ENCODE measurements around the gene SNPH.

The SNPH gene

DNA sequence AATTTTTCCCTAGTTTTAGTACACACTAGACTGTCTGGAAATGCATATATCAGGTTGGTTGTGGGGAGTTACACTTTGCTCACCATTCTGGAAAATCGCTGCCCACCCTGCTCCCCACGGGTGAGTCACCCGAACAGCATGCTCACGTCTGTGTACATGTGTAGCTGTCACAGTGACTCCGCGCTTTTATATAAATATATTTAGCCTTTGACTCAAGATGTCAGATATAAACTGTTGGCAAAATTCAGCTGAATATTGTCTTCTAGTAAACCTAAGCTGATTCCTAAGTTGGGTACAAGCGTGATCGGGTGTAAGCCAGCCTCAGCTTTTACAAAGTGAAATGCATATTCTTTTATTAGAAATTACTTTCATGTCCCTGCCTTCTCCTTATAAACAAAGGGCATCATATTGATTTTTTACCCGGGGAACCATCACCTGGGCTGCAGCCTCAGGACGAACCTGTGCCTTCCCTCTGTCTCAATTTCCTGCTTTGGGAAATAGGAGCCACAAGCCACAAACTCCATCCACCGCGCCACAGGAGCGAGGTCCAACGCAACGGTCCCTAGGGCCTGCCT is 58.6 kb downstream of the SNPH start:
- no peak for DNase-seq (ENCODE audit: low read depth)

DNA sequence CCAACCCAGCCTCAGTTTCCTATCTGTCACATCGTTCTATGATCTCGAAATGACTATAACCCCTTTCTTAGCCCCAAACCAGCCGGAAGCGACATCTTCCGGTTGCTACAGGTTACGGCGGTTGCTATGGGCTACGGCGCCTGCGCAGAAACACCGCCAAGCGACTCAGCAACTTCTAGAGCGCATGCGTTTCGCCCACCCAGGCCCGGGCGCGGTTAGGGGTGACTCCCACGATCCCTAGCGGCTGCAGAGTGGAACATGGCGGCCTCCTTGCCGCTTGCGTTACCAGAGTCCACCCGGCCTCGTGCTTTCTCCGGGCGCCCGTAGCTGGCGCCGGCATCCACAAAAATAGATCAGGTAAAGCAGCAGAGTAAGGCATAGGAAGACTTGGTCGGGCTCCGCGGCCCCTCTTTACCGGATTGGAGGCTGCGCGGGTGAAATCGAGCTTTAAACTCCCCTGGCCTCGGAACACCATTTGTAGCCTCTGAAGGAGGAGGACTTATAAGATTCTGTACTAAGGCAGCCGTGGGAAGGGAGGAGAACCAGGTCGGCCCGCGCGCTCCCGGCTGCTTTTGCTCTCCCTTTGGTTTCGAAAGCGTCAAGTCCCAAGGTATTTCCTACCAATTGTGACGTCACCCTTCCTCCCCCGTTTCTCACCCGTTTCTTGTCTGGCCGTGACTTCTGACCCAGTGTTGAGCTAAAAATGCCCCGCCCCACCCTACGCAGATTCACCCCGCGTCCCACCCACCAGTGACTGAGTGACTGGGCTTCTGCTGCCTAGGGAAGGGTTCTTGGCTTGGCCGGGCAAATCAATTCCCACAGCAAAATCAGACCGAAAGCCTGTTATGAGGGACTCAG is 59.3 kb downstream of the SNPH start:
- peak; percentile 97 for DNase-seq (ENCODE audit: low read depth)

- DNase-seq (ENCODE audit: low read depth), result no peak
Measured at GRCh38 chr20:1326031-1326930, 60.2 kb downstream of the SNPH start.

DNA sequence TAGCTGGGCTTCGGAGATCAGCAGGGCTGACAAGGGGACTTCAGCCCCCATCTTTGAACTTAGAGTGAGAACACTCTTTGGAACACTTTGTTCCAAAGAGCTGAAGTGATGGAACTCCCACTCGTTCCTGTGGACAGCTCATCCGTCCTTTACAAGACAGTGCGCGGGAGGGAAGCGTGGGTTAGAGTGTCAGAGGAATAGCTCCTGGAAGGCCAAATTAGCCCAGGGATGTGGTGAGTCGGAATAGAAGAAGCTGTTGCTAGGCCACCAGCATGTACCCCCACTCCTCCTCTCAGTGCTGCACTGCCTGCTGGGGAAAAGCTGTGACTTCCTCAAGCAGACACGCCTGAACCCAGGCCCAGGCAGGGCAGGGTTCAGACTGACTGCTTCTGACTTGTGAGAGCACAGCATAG is 61.2 kb downstream of the SNPH start:
- no peak for DNase-seq (ENCODE audit: low read depth)

GRCh38 chr20:1327827-1328679 is 62.0 kb downstream of the SNPH start:
- DNase-seq (ENCODE audit: low read depth), result no peak

- no peak for DNase-seq (ENCODE audit: low read depth)
Measured at GRCh38 chr20:1328680-1329330, 62.7 kb downstream of the SNPH start, which contains the start of gene SDCBP2. SDCBP2 (minus strand) TSS chr20:1329139; CDS start chr20:1320416, 8,723 bp downstream.

GRCh38 chr20:1330075-1330830 is 64.2 kb downstream of the SNPH start:
- no peak for DNase-seq (ENCODE audit: low read depth)

DNA sequence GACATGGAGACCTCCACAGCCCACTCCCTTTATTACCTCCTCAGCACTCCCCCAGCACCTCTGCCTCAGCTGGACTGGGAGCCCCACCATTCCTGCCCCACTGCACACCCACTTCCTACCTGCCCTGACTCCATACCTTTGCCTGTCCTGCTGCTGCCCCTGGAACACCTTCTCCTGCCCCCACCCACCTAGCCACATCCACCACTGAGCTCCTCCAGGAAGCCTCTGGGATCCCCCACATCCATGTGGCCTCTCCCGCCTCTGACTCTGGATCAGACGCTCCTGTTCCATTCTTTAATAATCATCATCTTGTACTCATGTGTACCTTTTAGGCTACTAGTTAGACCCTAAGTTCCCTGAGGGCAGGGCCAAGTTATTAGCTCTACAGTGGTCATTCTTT is 65.0 kb downstream of the SNPH start:
- no peak for DNase-seq (ENCODE audit: low read depth)

DNA sequence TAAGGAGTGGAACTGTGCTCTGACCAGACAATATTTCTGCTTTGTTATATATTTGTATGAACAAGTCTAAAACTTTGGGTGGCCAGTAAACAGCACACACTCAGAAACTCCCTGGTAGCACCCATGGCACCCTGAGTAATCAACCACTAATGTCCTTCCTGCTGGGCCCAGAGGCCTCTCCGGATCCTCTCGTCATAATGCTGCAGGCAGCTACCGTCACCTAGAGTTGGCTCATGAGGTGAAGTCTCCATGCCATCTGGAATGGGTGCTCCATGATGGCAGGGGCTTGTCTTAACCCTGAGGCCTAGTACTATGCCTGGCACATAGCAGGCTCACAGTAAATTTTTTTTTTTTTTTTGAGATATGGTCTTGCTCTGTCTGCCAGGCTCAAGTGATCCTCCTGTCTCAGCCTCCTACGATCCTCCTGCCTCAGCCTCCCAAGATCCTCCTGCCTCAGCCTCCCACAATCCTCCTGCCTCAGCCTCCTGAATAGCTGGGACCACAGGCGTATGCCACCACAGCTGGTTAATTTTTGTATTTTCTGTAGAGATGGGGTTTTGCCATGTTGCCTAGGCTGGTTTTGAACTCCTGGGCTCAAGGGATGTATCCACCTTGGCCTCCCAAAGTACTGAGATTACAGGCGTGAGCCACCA is 65.8 kb downstream of the SNPH start:
- DNase-seq (ENCODE audit: low read depth), result no peak

DNA sequence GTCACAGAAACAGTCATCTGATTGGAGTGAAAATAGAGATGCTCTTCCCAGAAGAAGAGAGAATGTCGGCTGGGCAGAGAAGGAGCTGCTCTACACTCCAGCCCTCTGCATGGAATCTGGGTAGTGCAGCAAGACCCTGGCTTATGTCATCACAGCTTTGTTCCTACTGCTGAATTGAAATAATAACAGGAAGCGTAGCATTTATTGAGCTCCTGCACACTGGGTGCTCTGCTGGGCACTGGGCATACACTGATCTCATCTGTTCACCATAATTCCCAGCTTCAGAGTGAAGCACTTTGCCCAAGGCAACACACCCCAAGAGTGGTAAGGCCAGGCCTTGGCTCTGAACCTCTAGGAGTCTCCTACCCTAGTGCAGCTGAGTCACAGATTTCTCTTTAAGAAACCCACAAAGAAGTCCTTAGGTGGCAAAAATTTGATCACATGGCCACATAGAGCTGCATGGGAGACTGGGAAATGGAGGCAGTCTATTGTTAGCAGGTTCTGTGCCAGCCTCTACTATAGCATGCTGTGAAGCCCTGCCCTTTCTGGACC is 66.7 kb downstream of the SNPH start:
- no peak for DNase-seq (ENCODE audit: low read depth)

- DNase-seq (ENCODE audit: low read depth), result no peak
Measured at GRCh38 chr20:1333462-1334369, 67.6 kb downstream of the SNPH start.

- no peak for DNase-seq (ENCODE audit: low read depth)
Measured at GRCh38 chr20:1334370-1334731, 68.3 kb downstream of the SNPH start.

DNA sequence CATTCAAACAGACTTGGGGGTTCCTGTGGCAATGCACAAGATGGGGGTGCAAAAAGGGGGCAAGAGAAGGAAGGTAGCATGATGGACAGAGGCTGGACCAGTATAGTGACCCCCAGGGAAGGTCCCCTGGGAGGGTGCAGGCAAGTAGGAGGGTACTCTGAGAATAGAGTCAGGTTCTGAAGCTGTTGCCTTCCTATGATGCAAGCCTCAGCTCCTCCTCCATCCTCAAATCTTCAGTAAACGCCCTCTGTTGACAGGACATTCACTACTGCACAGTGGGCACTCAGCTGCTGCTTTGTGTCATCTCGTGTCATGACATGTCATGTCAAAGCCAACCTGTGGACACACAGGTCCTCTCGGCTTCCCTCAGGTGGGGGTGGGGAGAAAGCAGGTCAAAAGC is 68.7 kb downstream of the SNPH start:
- no peak for DNase-seq (ENCODE audit: low read depth)

DNA sequence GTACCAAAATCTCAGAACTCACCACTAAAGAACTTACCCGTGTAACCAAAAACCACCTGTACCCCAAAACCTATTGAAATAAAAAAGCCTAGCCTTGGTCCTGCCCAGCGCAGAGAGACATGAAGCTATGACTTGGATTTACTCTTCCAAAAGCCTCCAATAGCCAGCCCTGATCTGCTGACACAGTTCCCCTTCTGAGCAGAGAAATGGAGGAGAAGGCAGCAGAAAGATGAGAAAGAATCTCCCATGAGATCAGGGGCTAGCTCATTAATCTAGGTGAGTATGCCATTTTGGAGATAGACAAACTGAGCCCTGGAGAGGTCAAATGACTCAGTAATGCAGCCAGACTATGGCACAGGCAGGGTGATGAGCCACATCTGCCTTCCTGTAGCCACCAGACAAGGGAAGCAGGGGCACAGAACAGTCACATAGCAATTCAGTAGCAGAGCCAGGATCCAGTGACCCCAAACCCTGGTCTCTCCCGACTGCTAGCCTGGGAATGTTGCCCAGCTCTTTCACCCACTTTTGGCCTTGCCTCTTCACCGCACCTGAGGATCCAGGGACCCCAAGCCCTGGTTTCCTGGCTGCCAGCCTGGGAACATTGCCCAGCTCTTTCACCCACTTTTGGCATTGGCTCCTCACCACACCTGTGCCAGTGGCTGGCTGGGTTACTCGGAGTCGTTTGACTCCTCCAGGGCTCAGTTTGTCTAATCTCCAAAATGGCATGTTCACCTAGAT is 70.0 kb downstream of the SNPH start:
- no peak for DNase-seq (ENCODE audit: low read depth)

GRCh38 chr20:1336699-1337367 is 70.7 kb downstream of the SNPH start:
- no peak for DNase-seq (ENCODE audit: low read depth)

- no peak for DNase-seq (ENCODE audit: low read depth)
Measured at GRCh38 chr20:1337441-1337840, 71.3 kb downstream of the SNPH start.

DNA sequence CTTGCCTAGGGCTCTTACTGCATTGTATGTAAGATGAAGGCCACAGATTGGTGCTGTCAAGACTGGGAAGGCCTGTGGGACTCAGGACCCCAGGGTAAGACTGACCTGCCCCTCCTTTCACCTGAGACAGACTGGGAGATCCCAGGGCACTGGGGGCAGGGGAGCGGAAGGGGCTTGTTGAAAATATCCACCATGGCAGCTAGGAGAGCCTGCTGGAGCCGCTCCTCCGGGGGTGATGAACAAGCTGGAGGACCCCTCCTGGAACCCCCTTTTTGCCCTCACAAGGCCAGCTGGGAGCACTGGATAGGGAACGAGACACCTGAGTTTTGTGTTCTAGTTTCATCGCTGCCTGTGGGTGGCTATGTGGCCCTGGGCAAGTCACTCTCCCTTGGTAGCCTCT is 72.0 kb downstream of the SNPH start:
- no peak for DNase-seq (ENCODE audit: low read depth)

Data from activated T-cell treated with anti-CD3 and anti-CD28 coated beads for 48 hours (primary cell).